Measurements from ENCODE around the gene ATP1A1. TPM values are rescaled to one million over a fixed set of nuclear protein-coding genes. Genes with fewer than 3 reads are reported as not detected.

ATP1A1 gene
- total and polyA plus RNA-seq, 2 donors (not counting 1 experiment from before 2014, with no cell fraction given), result 58.9 to 107 TPM

- ChIA-PET CTCF (interaction anchor here (0.8 to 2.3 kb wide), 9 partner anchors 13 to 279 kb away, joined by 3 to 13 read pairs (median 4); partner anchors contain the start of gene ATP1A1), POLR2A (interaction anchor here (0.6 to 1.3 kb wide), 3 partner anchors 45 to 1188 kb away, joined by 3 to 5 read pairs (median 3); partner anchors contain the start of gene ATP1A1)
- Histone ChIP-seq H3K27me3 (replicated peaks in 1 of 4; ENCODE audit: control extremely low read depth in 1 of 4, control insufficient read depth in 3 of 4, insufficient read depth in 4 of 4, low read length in 3 of 4) (no peaks in the 10 kb centered on the region), H3K9me3 (ENCODE audit: control extremely low read depth in 1 of 3, control insufficient read depth in 2 of 3, insufficient read depth in 1 of 3, low read length in 2 of 3) (no peaks in the 10 kb centered on the region), H3K4me3 (ENCODE audit: control extremely low read depth in 1 of 5, extremely low read depth in 1 of 5, insufficient read depth in 1 of 5, low read depth in 2 of 5, low read length in 4 of 5) (peak overlapping the region; percentile 66 to 86 (median 84)), H3K4me1 (ENCODE audit: control insufficient read depth in 2 of 2, insufficient read depth in 2 of 2, low read length in 2 of 2) (peaks cover 16 to 20% of the 10 kb centered on the region in 2 donors), H3K4me2 (replicated peaks; ENCODE audit: low read depth, low read length, poor library complexity, severe bottlenecking) (peak overlapping the region; percentile 88), H3K79me2 (ENCODE audit: control insufficient read depth, insufficient read depth, low read length) (peaks cover 13% of the 10 kb centered on the region), H4K20me1 (ENCODE audit: control insufficient read depth, insufficient read depth, low read length, poor library complexity, severe bottlenecking) (no peaks in the 10 kb centered on the region), H2AFZ (ENCODE audit: insufficient read depth, low read depth, low read length, poor library complexity, severe bottlenecking) (peak overlapping the region; percentile 98), H3K36me3 (replicated peaks in 1 of 2; ENCODE audit: control extremely low read depth in 1 of 2, control insufficient read depth in 1 of 2, extremely low read depth in 1 of 2, insufficient read depth in 2 of 2, low read length in 1 of 2) (no peaks in the 10 kb centered on the region), H3K27ac (ENCODE audit: low read length in 2 of 2) (peak overlapping the region; percentile 62 to 80), H3K9ac (ENCODE audit: low read length) (peak overlapping the region; percentile 94)
- TF ChIP-seq CTCF (IDR thresholded peaks at IDR 0.05) (no peak), EZH2 (IDR thresholded peaks at IDR 0.05; ENCODE audit: borderline replicate concordance, insufficient read depth, low read depth, low read length, poor library complexity, severe bottlenecking) (no peak)
- WGBS (ENCODE audit: insufficient coverage), result under 1% methylated on average over 46 of the region's 48 CpGs
- Mint-ChIP-seq H3K9me3 (ENCODE audit: insufficient read depth) (no peaks in the 10 kb centered on the region), H3K27ac (peak overlapping the region; percentile 91), H3K27me3 (peaks cover 4% of the 10 kb centered on the region), H3K4me3 (peak overlapping the region; percentile 86), H3K4me1 (peaks cover 26% of the 10 kb centered on the region)
- DNase-seq (peak; percentile 92), ATAC-seq (ENCODE audit: low read depth) (peak; percentile 95)
- intact Hi-C loops (cut with micrococcal nuclease), result loop anchor here (1.0 to 10.0 kb wide), 4 partner anchors 45 to 250 kb away; partner anchors contain the start of genes ATP1A1 and CD58
Observed at GRCh38 chr1:116418091-116418830, 45.2 kb downstream of the ATP1A1 start.
